Mesenchymal stem cell (in vitro differentiated cells and primary cell): ENCODE results near the gene PARP16.
A peak's percentile ranks its signal among the peaks of the same experiment; 100 is the strongest.
"Not testable (repeated sequence)": the region's sequence is repeated elsewhere in the genome, so short reads cannot be mapped to it uniquely, and the experiment has no call there.

Experiments
- DNase-seq: peaks from one replicate; pipeline ENCODE4 v3.0.0-alpha.2; 2013
- H2AFZ ChIP-seq: one replicate; pipeline ENCODE4 v1.6.1; 2013; ENCODE audit warnings: low read depth, mild to moderate bottlenecking, control low read depth, inconsistent platforms, low read length, moderate library complexity
- H2AK5ac ChIP-seq: 2 replicates; pipeline ENCODE4 v1.6.1; 2013; ENCODE audit warnings: low read length, moderate library complexity, mild to moderate bottlenecking, inconsistent platforms; ENCODE audit not compliant: severe bottlenecking
- H2BK120ac ChIP-seq: one replicate; pipeline ENCODE4 v1.6.1; 2013; ENCODE audit warnings: low read depth, mild to moderate bottlenecking, inconsistent platforms, low read length, moderate library complexity
- H2BK12ac ChIP-seq, 2 experiments: one replicate each; pipeline ENCODE4 v1.6.1; 2013; ENCODE audit warnings: inconsistent platforms in 2 of 2, low read length in 2 of 2, mild to moderate bottlenecking in 2 of 2, moderate library complexity in 2 of 2, control low read depth in 1 of 2
- H2BK15ac ChIP-seq: one replicate; pipeline ENCODE4 v1.6.1; 2013; ENCODE audit warnings: mild to moderate bottlenecking, low read depth, inconsistent platforms; ENCODE audit not compliant: poor library complexity, severe bottlenecking
- H2BK5ac ChIP-seq: 2 replicates; pipeline ENCODE4 v1.6.1; 2013; ENCODE audit warnings: low read depth, mild to moderate bottlenecking, low read length, control low read depth, inconsistent platforms; ENCODE audit not compliant: poor library complexity, severe bottlenecking
- H3K14ac ChIP-seq, 2 experiments: one replicate each; pipeline ENCODE4 v1.6.1; 2013; ENCODE audit warnings: inconsistent platforms in 2 of 2, low read length in 2 of 2, control low read depth in 1 of 2, mild to moderate bottlenecking in 1 of 2, moderate library complexity in 1 of 2
- H3K18ac ChIP-seq, 2 experiments: one replicate each; pipeline ENCODE4 v1.6.1; 2013; ENCODE audit warnings: inconsistent platforms in 2 of 2, low read length in 2 of 2, control low read depth in 1 of 2, low read depth in 1 of 2, mild to moderate bottlenecking in 1 of 2
- H3K23ac ChIP-seq, 2 experiments: one replicate each; pipeline ENCODE4 v1.6.1; 2013; ENCODE audit warnings: inconsistent platforms in 2 of 2, low read length in 2 of 2, mild to moderate bottlenecking in 2 of 2, moderate library complexity in 2 of 2, control low read depth in 1 of 2
- H3K27ac ChIP-seq: 2 replicates; pipeline ENCODE4 v1.5.1; 2013; ENCODE audit warnings: mild to moderate bottlenecking, moderate library complexity, low read length, control low read depth, inconsistent platforms; ENCODE audit not compliant: poor library complexity, severe bottlenecking
- H3K27me3 ChIP-seq, 2 experiments: 2 replicates each; pipeline versions ENCODE4 v1.6.1 to v1.7.0; 2013; ENCODE audit warnings: low read length in 2 of 2, mild to moderate bottlenecking in 2 of 2, moderate library complexity in 2 of 2, control low read depth in 1 of 2, inconsistent platforms in 1 of 2; ENCODE audit not compliant: control insufficient read depth in 1 of 2, insufficient read depth in 1 of 2
- H3K36me3 ChIP-seq, 2 experiments: 2 replicates each; pipeline versions ENCODE4 v1.6.1 to v1.7.0; 2013; ENCODE audit warnings: low read length in 2 of 2, control low read depth in 1 of 2, inconsistent platforms in 1 of 2, low read depth in 1 of 2, mild to moderate bottlenecking in 1 of 2; ENCODE audit not compliant: insufficient read depth in 2 of 2, control insufficient read depth in 1 of 2
- H3K4ac ChIP-seq, 2 experiments: one replicate each; pipeline ENCODE4 v1.6.1; 2013; ENCODE audit warnings: inconsistent platforms in 2 of 2, low read length in 2 of 2, mild to moderate bottlenecking in 2 of 2, moderate library complexity in 2 of 2, control low read depth in 1 of 2, low read depth in 1 of 2
- H3K4me1 ChIP-seq: 2 replicates; pipeline ENCODE4 v1.6.1; 2013; ENCODE audit warnings: low read depth, low read length, control low read depth; ENCODE audit not compliant: control insufficient read depth, insufficient read depth
- H3K4me2 ChIP-seq: 2 replicates; pipeline ENCODE4 v1.6.1; 2013; ENCODE audit warnings: low read length, mild to moderate bottlenecking, inconsistent platforms; ENCODE audit not compliant: poor library complexity, severe bottlenecking
- H3K4me3 ChIP-seq, 2 experiments: 2 replicates each; pipeline versions ENCODE4 v1.5.1 to v1.7.0; 2013; ENCODE audit warnings: low read length in 2 of 2, mild to moderate bottlenecking in 2 of 2, control low read depth in 1 of 2, low read depth in 1 of 2; ENCODE audit not compliant: insufficient read depth in 1 of 2
- H3K79me1 ChIP-seq: replicated peaks from 2 replicates; pipeline ENCODE4 v1.6.1; 2013; ENCODE audit warnings: mild to moderate bottlenecking, control low read depth, low read length, inconsistent platforms; ENCODE audit not compliant: poor library complexity, severe bottlenecking
- H3K9ac ChIP-seq: 2 replicates; pipeline ENCODE4 v1.7.0; 2013; ENCODE audit warnings: mild to moderate bottlenecking, low read length, moderate library complexity
- H3K9me3 ChIP-seq: 2 replicates; pipeline ENCODE4 v1.7.0; 2013; ENCODE audit warnings: mild to moderate bottlenecking, low read length; ENCODE audit not compliant: control insufficient read depth
- H4K8ac ChIP-seq: one replicate; pipeline ENCODE4 v1.6.1; 2013; ENCODE audit warnings: inconsistent platforms, mild to moderate bottlenecking, low read length, moderate library complexity
- H4K91ac ChIP-seq: one replicate; pipeline ENCODE4 v1.6.1; 2013; ENCODE audit warnings: mild to moderate bottlenecking, low read length, inconsistent platforms
- WGBS: methylation state at CpG from one replicate; pipeline ENCODE4 v1.1.7; 2013; ENCODE audit warnings: mixed read lengths; 5-methylcytosine and 5-hydroxymethylcytosine counted together

The PARP16 gene

DNA sequence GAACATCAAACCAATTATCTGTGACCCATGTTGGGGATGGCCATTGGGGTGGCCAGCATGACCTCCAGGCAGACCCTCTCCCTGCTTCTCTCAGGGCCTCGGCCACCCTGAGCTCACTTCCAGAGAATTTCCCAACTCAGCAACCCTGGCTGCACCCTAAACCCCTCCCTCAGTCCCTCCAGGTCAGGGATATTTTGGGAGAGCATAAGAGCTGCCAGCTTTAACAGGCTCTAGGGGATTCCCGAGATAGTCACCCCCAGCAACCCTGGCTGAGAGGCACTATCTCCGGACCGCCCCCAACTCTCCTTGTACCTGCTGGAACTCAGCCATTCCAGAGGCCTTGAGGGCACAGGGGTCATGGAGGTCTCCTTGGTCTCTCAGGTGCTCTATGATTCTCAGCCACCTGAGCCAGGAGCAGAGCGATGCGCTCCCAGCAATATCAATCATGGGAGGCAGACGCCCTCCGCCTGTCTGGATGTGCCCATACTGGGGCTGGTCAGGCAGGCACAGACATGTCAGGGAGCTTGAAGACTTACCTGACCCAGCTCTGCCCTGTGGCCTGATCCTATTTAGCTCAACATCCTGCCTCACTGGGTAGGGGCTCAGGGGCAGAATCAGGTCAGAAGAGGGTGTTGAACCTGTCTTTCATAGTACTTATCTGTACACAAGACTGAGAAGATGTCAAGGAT lies 40.5 kb downstream of the PARP16 start:
- Histone ChIP-seq H3K4ac (peak overlapping the region in 1 of 2 experiments; percentile 15), H2BK5ac (no peak overlapping the region), H2BK120ac (peak overlapping the region; percentile 8), H4K91ac (peak overlapping the region; percentile 18), H3K4me1 (peaks cover 20% of the 10 kb centered on the region), H3K4me2 (no peak overlapping the region), H3K27ac (no peak overlapping the region), H3K9ac (peak overlapping the region; percentile 39), H2BK15ac (peak overlapping the region; percentile 67), H3K4me3 (peak overlapping the region in 1 of 2 experiments; percentile 0), H3K23ac (peak overlapping the region in 1 of 2 experiments; percentile 26), H2BK12ac (no peak overlapping the region), H3K27me3 (no peaks in the 10 kb centered on the region), H3K36me3 (peaks cover 0 to 17% of the 10 kb centered on the region in 2 experiments), H3K14ac (no peak overlapping the region), H3K18ac (peak overlapping the region; percentile 60 to 86), H2AK5ac (no peak overlapping the region), H4K8ac (peak overlapping the region; percentile 75), H3K79me1 (no peaks in the 10 kb centered on the region), H2AFZ (no peak overlapping the region), H3K9me3 (no peaks in the 10 kb centered on the region)
- WGBS = 93% methylated on average over 8 of the region's 8 CpGs
- DNase-seq = no peak

DNA sequence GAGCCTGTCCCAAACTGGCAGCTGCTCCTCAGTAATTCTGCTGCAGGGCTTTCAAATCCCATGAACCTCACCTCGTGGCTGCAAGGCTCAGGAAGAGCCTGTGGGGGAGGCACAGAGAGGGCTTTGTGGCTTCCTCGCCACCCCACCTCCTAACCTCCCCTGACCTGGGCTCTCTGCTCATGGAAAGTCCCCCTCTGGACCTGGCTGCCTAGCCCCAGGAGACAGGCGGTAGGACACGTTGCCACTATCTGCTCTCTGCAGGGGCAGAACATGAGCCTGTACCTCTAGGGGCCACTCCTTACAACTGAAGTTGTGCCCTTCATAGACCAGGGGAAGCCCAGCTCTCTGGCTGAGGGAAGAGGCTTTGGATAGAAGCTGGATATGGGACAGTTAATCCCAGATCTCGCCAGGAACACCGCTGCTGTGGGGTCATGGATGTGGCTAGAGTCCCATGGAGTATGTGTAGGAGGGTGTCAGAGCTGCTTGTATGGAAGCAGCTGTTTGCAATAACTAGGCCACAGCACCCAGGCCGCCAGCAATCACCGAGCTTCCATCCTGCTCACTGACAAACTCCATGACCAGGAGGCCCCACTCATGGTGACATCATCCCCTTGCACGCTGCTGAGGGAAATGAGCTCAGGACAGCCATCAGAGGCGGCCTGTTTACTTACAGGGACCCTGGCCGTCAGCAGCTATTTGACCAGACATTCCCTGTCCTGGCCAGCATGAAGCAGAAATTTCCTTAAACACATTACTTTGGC lies 41.4 kb downstream of the PARP16 start:
- peak overlapping the region; percentile 73 for H2BK120ac ChIP-seq
- no peak overlapping the region for H3K4me2 ChIP-seq
- H3K4me3 ChIP-seq = peak overlapping the region in 1 of 2 experiments; percentile 0
- H3K9ac ChIP-seq = peak overlapping the region; percentile 39
- H3K4ac ChIP-seq = peak overlapping the region in 1 of 2 experiments; percentile 64
- no peaks in the 10 kb centered on the region for H3K9me3 ChIP-seq
- H3K79me1 ChIP-seq = no peaks in the 10 kb centered on the region
- no peak overlapping the region for H2BK5ac ChIP-seq
- H3K18ac ChIP-seq = peak overlapping the region; percentile 52 to 86
- DNase-seq = peak; percentile 93
- H3K36me3 ChIP-seq = peaks cover 0 to 17% of the 10 kb centered on the region in 2 experiments
- H2BK15ac ChIP-seq = peak overlapping the region; percentile 98
- peak overlapping the region; percentile 97 for H4K8ac ChIP-seq
- peak overlapping the region; percentile 11 for H2AFZ ChIP-seq
- peaks cover 20% of the 10 kb centered on the region for H3K4me1 ChIP-seq
- H2BK12ac ChIP-seq = no peak overlapping the region
- no peak overlapping the region for H3K27ac ChIP-seq
- H3K14ac ChIP-seq = peak overlapping the region in 1 of 2 experiments; percentile 0
- H3K27me3 ChIP-seq = no peaks in the 10 kb centered on the region
- no peak overlapping the region for H2AK5ac ChIP-seq
- peak overlapping the region; percentile 46 to 90 for H3K23ac ChIP-seq
- 43% methylated on average over 11 of the region's 11 CpGs for WGBS
- peak overlapping the region; percentile 89 for H4K91ac ChIP-seq

DNA sequence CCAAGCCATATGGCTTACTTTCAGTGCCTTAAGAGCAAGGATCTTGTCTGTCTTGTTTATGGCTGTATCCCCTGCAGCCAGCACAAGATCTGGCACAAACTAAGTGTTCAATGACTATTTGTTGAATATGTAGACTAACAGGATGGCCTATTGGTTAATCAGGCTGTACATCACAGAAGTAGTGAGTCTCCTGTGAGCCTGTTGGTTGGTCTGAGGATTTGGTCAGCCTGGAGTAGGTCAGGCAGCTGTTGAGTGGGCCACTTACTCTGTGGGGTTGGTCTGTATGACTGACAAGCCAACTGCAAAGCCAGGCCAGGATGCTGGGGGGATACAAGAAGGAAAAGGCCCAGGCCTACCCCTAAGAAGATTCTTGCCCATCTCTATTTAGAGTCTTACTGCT lies 42.0 kb downstream of the PARP16 start:
- Histone ChIP-seq H2BK5ac (no peak overlapping the region), H3K27me3 (no peaks in the 10 kb centered on the region), H2BK15ac (peak overlapping the region; percentile 98), H2AK5ac (no peak overlapping the region), H3K36me3 (peaks cover 0 to 17% of the 10 kb centered on the region in 2 experiments), H3K18ac (peak overlapping the region in 1 of 2 experiments; percentile 86), H3K9ac (no peak overlapping the region), H2AFZ (no peak overlapping the region), H3K4me3 (no peak overlapping the region), H4K8ac (peak overlapping the region; percentile 97), H3K27ac (no peak overlapping the region), H3K14ac (peak overlapping the region in 1 of 2 experiments; percentile 10), H3K4ac (peak overlapping the region in 1 of 2 experiments; percentile 42), H2BK120ac (peak overlapping the region; percentile 8), H2BK12ac (no peak overlapping the region), H4K91ac (no peak overlapping the region), H3K79me1 (no peaks in the 10 kb centered on the region), H3K9me3 (no peaks in the 10 kb centered on the region), H3K23ac (no peak overlapping the region), H3K4me2 (no peak overlapping the region), H3K4me1 (peaks cover 21% of the 10 kb centered on the region)
- no peak for DNase-seq

DNA sequence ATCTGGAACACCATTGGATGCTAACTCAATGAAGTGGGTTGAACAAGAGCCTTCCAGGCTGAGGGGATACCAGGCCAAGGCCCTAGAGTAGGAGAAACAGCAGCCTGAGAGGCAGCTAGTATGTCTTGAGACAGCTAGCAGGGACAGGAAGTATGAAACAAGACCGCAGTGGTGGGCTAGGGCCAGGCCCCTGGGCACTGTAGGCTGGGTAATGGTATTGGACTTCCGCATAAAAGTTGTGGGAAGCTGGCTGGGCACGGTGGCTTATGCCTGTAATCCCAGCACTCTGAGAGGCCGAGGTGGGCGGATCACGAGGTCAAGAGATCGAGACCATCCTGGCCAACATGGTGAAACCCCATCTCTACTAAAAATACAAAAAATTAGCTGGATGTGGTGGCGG lies 50.2 kb downstream of the PARP16 start:
- not testable (repeated sequence) for H3K27me3 ChIP-seq, H3K27ac ChIP-seq, H2BK120ac ChIP-seq, H3K9ac ChIP-seq, H3K36me3 ChIP-seq, H3K4ac ChIP-seq, H3K23ac ChIP-seq, H3K4me3 ChIP-seq, H2BK5ac ChIP-seq, DNase-seq, H4K91ac ChIP-seq, H3K4me1 ChIP-seq, H2BK12ac ChIP-seq, H2AFZ ChIP-seq, H4K8ac ChIP-seq, H3K14ac ChIP-seq, H3K79me1 ChIP-seq, H3K9me3 ChIP-seq, H3K4me2 ChIP-seq, H2AK5ac ChIP-seq, H3K18ac ChIP-seq
- peak overlapping the region; percentile 80 for H2BK15ac ChIP-seq
- WGBS = 96% methylated on average over 4 of the region's 8 CpGs
